HG02943 (cell line): ENCODE measurements around the gene PIKFYVE.
"Not testable (repeated sequence)": the region's sequence is repeated elsewhere in the genome, so short reads cannot be mapped to it uniquely, and the experiment has no call there.

Experiments used
- ATAC-seq: cut with Tn5 transposase; IDR thresholded peaks from one replicate; pipeline ENCODE4 v1.9.1; 2021; ENCODE audit warnings: mild to moderate bottlenecking, low read depth, moderate library complexity; ENCODE audit not compliant: unreplicated experiment

PIKFYVE gene

GRCh38 chr2:208300847-208301618 lies 35.0 kb downstream of the PIKFYVE start:
- ATAC-seq = no peak

DNA sequence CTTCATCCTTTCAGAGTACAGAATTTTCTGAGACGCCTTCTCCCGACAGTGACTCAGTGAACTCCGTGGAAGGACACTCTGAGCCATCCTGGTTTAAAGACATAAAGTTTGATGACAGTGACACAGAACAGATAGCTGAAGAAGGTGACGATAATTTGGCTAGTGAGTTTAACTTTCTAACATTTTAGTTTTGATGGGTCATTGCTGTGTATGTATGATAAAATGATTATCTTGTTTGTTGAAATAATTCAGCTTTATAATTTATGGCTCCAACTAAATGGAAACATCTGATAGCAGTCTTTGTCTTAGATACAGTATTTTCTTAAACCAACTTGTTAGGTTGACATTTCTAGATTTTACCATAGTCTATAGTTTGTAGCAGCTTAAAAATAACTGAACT lies 38.1 kb downstream of the PIKFYVE start:
- no peak for ATAC-seq

- ATAC-seq = no peak
These were observed 38.6 kb downstream of the PIKFYVE start for GRCh38 chr2:208304695-208305094.

- ATAC-seq = no peak
These were observed 40.2 kb downstream of the PIKFYVE start for GRCh38 chr2:208306291-208306690.

DNA sequence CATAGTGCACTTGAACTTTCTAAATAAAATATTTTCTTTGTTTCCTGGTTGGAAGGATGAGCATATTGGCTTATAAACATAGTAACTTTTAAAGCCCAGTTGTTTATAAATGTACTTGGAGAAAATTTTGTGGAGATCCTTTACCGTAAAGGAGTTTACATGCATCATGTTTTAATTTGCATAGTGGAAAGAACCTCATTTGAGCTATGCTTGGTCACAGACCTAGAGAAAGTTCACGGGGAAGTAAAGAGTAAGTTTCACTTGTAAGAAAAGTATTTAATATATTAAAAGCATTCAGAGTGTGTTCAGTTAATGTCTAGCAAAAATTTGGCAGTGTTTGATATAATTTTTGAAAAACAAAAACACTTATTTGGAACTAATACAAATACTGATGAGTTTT lies 45.3 kb downstream of the PIKFYVE start:
- peak; percentile 61 for ATAC-seq

DNA sequence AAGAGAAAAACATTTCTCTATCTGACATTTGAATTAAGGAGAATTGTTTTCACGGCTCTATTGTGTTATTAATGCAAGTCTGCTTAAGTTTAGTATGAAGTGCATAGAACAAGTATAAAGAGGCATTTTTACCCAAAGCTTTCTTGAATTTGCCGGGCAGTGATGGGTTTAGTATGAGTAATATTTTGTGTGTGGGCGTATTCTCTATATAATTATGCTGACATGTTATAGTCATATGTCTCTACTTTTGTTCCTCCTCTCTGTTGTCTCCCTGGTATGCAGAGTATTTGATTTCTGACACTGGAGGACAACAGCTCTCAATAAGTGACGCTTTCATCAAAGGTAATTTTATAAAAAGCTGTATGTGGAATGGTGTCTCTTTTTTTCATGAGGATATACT lies 45.9 kb downstream of the PIKFYVE start:
- ATAC-seq = no peak

DNA sequence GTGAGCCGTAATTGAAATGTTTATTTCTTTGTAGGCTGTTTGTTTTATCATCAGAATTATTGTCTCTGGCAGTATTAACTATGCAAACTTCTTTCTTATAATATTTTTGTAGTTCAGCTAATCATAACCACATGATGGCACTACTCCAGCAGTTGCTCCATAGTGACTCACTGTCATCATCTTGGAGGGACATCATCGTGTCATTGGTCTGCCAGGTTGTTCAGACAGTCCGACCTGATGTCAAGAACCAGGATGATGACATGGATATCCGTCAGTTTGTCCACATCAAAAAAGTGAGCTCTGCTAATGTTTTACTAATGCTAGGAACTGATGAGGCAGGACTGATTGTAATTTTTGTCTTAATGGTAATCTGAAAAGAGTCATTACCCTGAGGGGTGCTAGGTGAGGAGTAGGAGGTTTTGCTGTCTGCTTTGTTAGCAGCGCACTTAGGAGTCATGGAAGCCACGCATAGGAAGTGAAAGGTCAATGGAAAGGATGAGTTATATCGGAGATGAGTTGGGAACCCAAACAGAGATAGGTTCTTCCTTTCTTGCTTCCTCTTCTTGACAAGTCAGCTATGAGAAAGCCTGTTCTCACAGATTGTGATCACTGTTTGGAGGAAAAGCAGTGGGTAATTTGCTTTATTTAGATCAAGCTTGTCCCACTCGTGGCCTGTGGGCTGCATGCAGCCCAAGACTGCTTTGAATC lies 49.2 kb downstream of the PIKFYVE start:
- peak; percentile 57 for ATAC-seq

- no peak for ATAC-seq
These were observed 52.1 kb downstream of the PIKFYVE start for GRCh38 chr2:208318127-208318526.

DNA sequence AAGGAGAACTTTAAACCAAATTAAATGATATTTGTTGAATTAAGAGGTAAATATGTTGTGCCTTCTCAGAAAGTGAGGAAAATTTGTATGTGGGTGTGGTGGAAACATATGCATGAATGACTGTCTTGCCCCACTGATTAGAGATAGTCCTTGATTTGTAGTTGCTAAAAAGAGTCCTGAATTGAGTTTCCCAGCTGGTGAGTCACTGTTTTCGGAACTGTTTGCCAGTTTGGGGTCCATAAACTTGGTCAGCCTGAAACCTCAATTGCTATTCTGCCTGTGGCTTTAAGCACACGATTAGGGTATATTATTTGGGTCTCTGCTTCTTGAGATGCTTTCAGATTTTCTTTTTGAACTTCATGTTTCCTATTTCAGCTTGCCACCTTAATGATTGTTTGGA lies 53.3 kb downstream of the PIKFYVE start:
- ATAC-seq = no peak

DNA sequence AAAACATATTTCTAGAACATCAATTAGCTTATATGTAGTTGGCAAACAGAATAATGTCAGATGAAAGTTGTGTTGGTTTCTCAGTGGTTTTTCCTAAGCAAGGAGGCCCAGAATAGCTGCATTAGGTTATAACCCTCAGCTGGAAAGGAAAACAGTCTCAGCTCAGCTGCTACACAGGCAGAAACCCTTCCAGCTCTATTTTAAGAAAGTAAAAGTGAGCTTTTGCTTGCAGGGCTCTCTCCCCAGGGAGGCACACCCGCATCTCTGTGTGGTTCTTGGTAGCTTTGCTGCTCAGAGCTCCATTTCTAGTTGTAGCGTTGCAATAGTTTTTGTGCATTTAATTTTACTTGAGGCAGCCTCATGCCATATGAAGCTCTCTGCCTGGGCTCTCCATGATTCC lies 54.6 kb downstream of the PIKFYVE start:
- ATAC-seq = peak; percentile 82

- no peak for ATAC-seq
These were observed 60.0 kb downstream of the PIKFYVE start for GRCh38 chr2:208326016-208326415.

GRCh38 chr2:208329485-208329884 lies 63.4 kb downstream of the PIKFYVE start:
- ATAC-seq = no peak

GRCh38 chr2:208334230-208334629 lies 68.2 kb downstream of the PIKFYVE start:
- ATAC-seq = no peak

GRCh38 chr2:208346756-208347155 lies 80.7 kb downstream of the PIKFYVE start:
- no peak for ATAC-seq

GRCh38 chr2:208350610-208351009 lies 84.6 kb downstream of the PIKFYVE start:
- ATAC-seq = no peak

- no peak for ATAC-seq
These were observed 86.9 kb downstream of the PIKFYVE start for GRCh38 chr2:208352644-208353567.

DNA sequence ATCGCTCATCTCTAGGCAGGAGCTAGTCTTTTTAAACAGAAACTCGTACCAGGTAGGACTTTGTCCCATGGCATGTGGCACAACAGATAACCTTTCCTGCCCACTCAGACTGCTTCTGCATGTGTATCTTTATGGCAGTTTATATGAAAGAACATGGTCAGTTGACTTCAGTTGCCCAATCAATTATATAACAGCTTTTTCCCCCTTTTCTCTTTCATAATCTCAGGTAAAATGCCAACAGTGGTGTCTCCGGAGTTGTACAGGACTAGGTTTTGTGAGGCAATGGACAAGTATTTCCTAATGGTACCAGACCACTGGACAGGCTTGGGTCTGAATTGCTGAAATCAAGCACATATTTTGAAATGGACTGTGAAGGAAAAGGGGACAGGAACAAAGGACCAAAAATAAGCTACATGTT lies 88.9 kb downstream of the PIKFYVE start:
- no peak for ATAC-seq

DNA sequence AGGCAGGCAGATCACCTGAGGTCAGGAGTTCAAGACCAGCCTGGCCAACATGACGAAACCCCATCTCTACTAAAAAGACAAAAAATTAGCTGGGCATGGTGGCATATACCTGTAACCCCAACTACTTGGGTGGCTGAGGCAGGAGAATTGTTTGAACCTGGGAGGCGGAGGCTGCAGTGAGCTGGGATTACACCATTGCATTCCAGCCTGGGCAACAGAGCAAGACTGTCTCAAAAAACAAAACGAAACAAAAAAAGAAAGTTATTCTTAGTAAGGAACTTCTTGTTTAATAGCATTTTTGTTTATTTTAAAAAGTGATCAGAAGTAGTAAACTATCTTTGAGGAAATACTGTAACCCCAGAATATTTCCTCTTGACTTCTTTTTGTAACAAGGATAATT lies 90.4 kb downstream of the PIKFYVE start:
- ATAC-seq = not testable (repeated sequence)

- no peak for ATAC-seq
These were observed 91.0 kb downstream of the PIKFYVE start for GRCh38 chr2:208356846-208357574.
